Epithelial cell of proximal tubule (primary cell): ENCODE data around the gene HPS1. TPM values are rescaled to one million over a fixed set of nuclear protein-coding genes. Genes with fewer than 3 reads are reported as not detected.

ENCODE experiments used
- DNase-seq: peaks from one replicate; pipeline ENCODE4 v3.0.0-alpha.2; 2011; ENCODE audit warnings: low read depth
- H3K4me3 ChIP-seq: 2 replicates; pipeline ENCODE4 v1.5.1; 2011; ENCODE audit warnings: low read depth, mild to moderate bottlenecking, low read length
- total RNA-seq: library from RNA; depleted of rRNA; stranded (reverse); fragments of >200 nt; gene quantifications from 2 replicates; pipeline ENCODE4 v1.2.3, GENCODE V29; 2015
- TF ChIP-seq, protein P1 (sequence below): conservative IDR thresholded peaks from 2 replicates; pipeline ENCODE4 v1.5.1; 2012; ENCODE audit warnings: low read depth, mild to moderate bottlenecking, low read length

The HPS1 gene
- total RNA-seq, 1 donor from 2014 or later = 29.2 TPM

DNA sequence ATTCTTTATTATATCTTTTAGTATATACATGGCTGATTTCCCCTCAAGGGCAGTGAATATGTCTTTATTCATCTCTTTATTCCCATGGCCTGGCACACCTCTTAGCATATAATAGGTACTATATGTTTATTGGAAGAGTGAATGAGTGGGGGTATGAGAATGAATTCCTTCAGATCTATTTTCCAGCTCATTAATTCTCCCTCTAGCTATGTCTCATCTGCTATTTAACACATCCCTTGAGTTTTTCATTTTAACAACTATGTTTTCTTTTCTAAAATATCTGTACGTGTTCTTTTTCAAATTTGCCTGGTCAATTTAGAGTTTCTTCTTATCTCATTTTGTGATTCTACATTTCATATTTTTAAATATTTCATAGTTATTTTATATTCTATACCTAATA, 14.4 kb downstream of the HPS1 start:
- H3K4me3 ChIP-seq = no peak overlapping the region
- TF ChIP-seq, protein P1, sequence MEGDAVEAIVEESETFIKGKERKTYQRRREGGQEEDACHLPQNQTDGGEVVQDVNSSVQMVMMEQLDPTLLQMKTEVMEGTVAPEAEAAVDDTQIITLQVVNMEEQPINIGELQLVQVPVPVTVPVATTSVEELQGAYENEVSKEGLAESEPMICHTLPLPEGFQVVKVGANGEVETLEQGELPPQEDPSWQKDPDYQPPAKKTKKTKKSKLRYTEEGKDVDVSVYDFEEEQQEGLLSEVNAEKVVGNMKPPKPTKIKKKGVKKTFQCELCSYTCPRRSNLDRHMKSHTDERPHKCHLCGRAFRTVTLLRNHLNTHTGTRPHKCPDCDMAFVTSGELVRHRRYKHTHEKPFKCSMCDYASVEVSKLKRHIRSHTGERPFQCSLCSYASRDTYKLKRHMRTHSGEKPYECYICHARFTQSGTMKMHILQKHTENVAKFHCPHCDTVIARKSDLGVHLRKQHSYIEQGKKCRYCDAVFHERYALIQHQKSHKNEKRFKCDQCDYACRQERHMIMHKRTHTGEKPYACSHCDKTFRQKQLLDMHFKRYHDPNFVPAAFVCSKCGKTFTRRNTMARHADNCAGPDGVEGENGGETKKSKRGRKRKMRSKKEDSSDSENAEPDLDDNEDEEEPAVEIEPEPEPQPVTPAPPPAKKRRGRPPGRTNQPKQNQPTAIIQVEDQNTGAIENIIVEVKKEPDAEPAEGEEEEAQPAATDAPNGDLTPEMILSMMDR = no peak
- DNase-seq = no peak

DNA sequence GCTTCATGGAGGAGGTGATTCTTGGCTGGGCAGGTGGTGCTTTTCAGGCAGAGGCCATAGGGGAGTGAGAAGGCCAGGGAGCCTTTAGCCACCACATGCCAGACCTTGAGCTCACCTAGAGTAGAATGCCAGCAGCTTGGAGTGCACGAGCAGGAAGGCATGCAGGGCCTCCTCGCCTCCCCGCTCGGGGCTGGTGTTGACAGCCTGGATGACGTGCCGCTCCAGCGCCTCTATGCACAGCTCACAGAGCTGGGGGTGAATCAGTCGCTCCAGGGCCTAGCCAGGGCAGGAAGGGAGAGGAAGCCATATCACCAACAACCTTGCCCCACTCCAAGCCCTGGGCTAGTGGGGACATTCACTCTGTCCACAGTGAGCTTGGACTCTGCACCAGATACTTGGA, 15.7 kb downstream of the HPS1 start:
- H3K4me3 ChIP-seq = no peak overlapping the region
- DNase-seq = peak; percentile 15
- TF ChIP-seq, protein P1 = no peak

DNA sequence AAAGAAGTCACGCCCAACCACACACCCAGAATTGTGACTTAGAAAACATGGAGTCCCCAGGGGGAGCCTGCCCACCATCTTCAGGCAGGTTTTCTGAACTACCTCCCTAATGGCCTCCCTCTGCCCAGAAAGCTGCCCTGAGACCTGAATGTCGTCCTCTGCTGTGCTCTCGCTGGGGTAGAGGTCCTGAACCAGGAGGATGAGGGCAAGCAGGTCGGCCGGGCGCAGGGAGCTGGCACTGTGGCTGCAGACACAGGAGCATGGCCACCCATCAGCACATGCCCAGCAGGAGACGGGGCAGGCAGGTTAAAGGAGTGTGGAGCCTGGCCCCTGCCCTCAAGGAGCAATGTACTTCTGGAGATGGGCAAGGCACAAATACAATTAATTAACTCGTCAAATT, 16.3 kb downstream of the HPS1 start:
- H3K4me3 ChIP-seq = no peak overlapping the region
- DNase-seq = no peak
- TF ChIP-seq, protein P1 = no peak

DNA sequence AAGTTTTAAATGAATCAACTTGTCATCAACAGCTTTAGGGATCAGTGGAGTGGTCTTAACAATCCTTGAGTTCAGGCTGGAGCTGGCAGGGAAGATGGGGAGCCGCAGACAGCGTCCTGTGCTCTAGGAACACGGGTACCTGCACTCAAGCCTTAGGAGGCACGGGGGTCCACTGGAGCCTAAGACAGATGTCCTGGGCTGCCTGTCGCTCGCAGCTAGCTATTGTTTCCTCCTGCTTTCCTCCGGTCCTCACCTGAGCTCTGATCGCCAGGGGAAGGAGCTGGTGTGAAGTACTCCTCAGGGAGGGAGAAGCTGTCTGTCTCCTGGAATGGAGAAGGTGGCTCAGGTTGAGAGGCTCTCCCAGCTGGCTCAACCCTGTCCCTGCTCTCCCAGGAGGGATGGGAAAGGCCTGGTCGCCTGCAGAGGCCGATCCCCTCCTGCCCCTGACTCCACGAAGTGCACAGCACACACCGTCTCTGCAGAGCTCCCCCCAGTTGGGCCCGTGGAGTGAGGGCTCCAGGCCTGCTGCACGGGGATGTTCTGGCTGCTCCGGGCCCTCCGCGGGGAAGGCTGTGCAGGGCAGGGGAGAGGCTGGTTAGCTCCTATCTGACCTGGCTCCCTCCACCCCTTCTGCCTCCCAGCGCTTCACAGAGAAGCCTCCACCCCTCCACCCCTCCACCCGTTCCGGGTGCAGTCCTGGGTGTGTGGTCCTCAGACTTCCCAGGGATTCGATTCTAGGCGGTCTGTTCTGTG, 17.2 kb downstream of the HPS1 start:
- TF ChIP-seq, protein P1 = no peak
- DNase-seq = no peak

DNA sequence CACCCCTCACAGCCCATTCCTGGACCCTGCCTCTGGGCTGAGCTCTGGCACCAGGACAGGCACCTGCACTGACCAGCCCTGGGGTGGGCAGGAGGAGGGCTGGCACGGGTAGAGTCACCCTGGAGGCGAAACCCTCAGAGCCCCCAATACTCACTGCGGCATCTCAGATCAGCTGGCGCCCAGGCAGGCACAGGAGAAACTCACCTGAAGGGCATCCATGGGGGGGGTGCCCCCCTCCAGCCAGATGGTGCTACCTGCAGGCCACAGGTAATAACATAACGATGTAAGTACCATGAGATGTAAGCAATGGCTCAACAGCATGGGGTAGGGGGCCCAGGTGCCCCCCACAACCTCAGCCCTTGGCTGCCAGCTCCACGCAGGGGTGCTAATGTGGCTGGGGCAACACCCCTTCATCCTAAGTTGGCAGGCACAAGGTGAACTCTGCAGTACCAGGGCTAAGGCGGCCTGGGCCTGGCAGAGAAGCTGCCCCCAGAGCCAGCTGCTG, 19.7 kb downstream of the HPS1 start:
- H3K4me3 ChIP-seq = no peak overlapping the region
- TF ChIP-seq, protein P1 = no peak
- DNase-seq = no peak

More for the DNA sequence above, 17.2 kb downstream of the HPS1 start:
- no peak overlapping the region for H3K4me3 ChIP-seq

DNA sequence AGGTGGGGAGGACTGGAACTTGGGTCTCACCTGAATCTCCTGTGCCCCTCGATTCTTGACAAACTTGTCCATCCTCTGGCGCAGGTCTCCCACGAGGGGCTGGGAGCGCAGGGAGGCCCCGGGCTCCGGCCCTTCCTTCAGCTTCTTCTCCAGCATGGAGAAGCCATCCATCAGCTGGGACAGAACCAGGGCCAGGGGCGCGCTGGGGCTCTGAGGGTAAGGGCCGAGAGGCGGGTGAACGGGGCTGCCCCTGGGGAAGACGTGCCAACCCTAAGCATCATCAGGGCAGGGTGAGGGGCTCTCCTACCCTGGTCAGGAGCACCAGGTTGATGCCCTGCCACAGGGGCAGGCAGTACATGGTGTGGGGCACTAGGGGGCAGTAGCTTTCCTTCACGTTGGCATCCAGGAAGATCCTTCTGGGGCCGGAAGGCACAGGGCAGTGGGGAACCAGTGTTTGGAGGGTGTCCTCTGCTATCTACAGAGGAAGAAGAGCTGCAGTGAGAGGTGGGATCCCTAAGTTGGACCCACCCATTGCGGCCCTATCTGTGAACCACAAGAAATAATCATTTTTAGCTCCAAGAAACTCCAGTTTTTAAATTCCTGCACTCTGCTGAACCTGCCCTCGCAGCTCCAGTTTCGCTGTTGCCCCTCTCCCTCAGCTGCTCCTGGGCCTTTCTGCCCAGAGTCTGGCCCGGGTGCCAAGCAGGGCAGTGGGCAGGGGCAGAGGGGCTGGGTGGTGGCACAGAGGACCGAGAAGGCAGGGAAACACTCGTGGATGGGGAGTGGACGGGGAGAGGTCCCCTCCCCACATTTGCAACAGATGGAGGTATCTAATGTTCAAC, 21.0 kb downstream of the HPS1 start:
- no peak overlapping the region for H3K4me3 ChIP-seq
- TF ChIP-seq, protein P1 = peak; percentile 93
- no peak for DNase-seq
